ENCODE results near the gene PTPRM.

PTPRM gene

GRCh38 chr18:7766346-7766745, 199.2 kb downstream of the PTPRM start:
- H3K4me3 ChIP-seq (ENCODE audit: low read depth, low read length): no peak overlapping the region
- DNase-seq (ENCODE audit: low read depth): no peak
- no peak for TF ChIP-seq MAX (IDR thresholded peaks at IDR 0.05; ENCODE audit: low read depth, low read length)
- no peak for TF ChIP-seq MYC (IDR thresholded peaks at IDR 0.05; ENCODE audit: low read depth, low read length)
- no peak for TF ChIP-seq CTCF (IDR thresholded peaks at IDR 0.05; ENCODE audit: low read depth, low read length)
- TF ChIP-seq POLR2A (IDR thresholded peaks at IDR 0.05; ENCODE audit: extremely low read depth, insufficient read length): no peak

GRCh38 chr18:7766817-7767216, 199.7 kb downstream of the PTPRM start:
- DNase-seq (ENCODE audit: low read depth): no peak
- TF ChIP-seq MAX (IDR thresholded peaks at IDR 0.05; ENCODE audit: low read depth, low read length) (no peak), CTCF (IDR thresholded peaks at IDR 0.05; ENCODE audit: low read depth, low read length) (no peak), POLR2A (IDR thresholded peaks at IDR 0.05; ENCODE audit: extremely low read depth, insufficient read length) (no peak), MYC (IDR thresholded peaks at IDR 0.05; ENCODE audit: low read depth, low read length) (no peak)
- no peak overlapping the region for H3K4me3 ChIP-seq (ENCODE audit: low read depth, low read length)

- H3K4me3 ChIP-seq (ENCODE audit: low read depth, low read length): no peak overlapping the region
- DNase-seq (ENCODE audit: low read depth): no peak
- TF ChIP-seq CTCF (IDR thresholded peaks at IDR 0.05; ENCODE audit: low read depth, low read length): no peak
- TF ChIP-seq MAX (IDR thresholded peaks at IDR 0.05; ENCODE audit: low read depth, low read length): no peak
- no peak for TF ChIP-seq MYC (IDR thresholded peaks at IDR 0.05; ENCODE audit: low read depth, low read length)
- TF ChIP-seq POLR2A (IDR thresholded peaks at IDR 0.05; ENCODE audit: extremely low read depth, insufficient read length): no peak
Measured at GRCh38 chr18:7770908-7771307, 203.8 kb downstream of the PTPRM start.

- H3K4me3 ChIP-seq (ENCODE audit: low read depth, low read length): no peak overlapping the region
- TF ChIP-seq CTCF (IDR thresholded peaks at IDR 0.05; ENCODE audit: low read depth, low read length) (no peak), MAX (IDR thresholded peaks at IDR 0.05; ENCODE audit: low read depth, low read length) (no peak), MYC (IDR thresholded peaks at IDR 0.05; ENCODE audit: low read depth, low read length) (no peak), POLR2A (IDR thresholded peaks at IDR 0.05; ENCODE audit: extremely low read depth, insufficient read length) (no peak)
- no peak for DNase-seq (ENCODE audit: low read depth)
Measured at GRCh38 chr18:7772510-7772888, 205.4 kb downstream of the PTPRM start.

- TF ChIP-seq CTCF (IDR thresholded peaks at IDR 0.05; ENCODE audit: low read depth, low read length): no peak
- no peak for TF ChIP-seq POLR2A (IDR thresholded peaks at IDR 0.05; ENCODE audit: extremely low read depth, insufficient read length)
- no peak for TF ChIP-seq MAX (IDR thresholded peaks at IDR 0.05; ENCODE audit: low read depth, low read length)
- no peak for TF ChIP-seq MYC (IDR thresholded peaks at IDR 0.05; ENCODE audit: low read depth, low read length)
- DNase-seq (ENCODE audit: low read depth): no peak
- H3K4me3 ChIP-seq (ENCODE audit: low read depth, low read length): no peak overlapping the region
Measured at GRCh38 chr18:7772951-7773350, 205.8 kb downstream of the PTPRM start.

GRCh38 chr18:7775128-7775527, 208.0 kb downstream of the PTPRM start:
- H3K4me3 ChIP-seq (ENCODE audit: low read depth, low read length): no peak overlapping the region
- TF ChIP-seq CTCF (IDR thresholded peaks at IDR 0.05; ENCODE audit: low read depth, low read length) (no peak), MYC (IDR thresholded peaks at IDR 0.05; ENCODE audit: low read depth, low read length) (no peak), MAX (IDR thresholded peaks at IDR 0.05; ENCODE audit: low read depth, low read length) (no peak), POLR2A (IDR thresholded peaks at IDR 0.05; ENCODE audit: extremely low read depth, insufficient read length) (no peak)
- no peak for DNase-seq (ENCODE audit: low read depth)
